Liver (tissue), 9 donors: ENCODE data around the gene TSHZ2. TPM values are rescaled to one million over a fixed set of nuclear protein-coding genes. Genes with fewer than 3 reads are reported as not detected.

ENCODE experiments used
- DNase-seq: peaks from one replicate; pipeline ENCODE4 v3.0.0-alpha.2; 2017; ENCODE audit warnings: low spot score
- H3K27ac ChIP-seq, 2 donors: one replicate each; pipeline ENCODE4 v1.7.0; 2013; ENCODE audit warnings: inconsistent platforms in 2 of 2, low read length in 2 of 2, control low read depth in 1 of 2, low read depth in 1 of 2, mild to moderate bottlenecking in 1 of 2
- H3K27me3 ChIP-seq, 4 donors: one replicate each; pipeline versions ENCODE4 v1.6.1 to v1.7.0; 2013; ENCODE audit warnings: low read length in 3 of 4, inconsistent platforms in 1 of 4, mild to moderate bottlenecking in 1 of 4, moderate library complexity in 1 of 4; ENCODE audit not compliant: control insufficient read depth in 4 of 4, insufficient read depth in 4 of 4
- H3K36me3 ChIP-seq, 4 donors: one replicate each; pipeline versions ENCODE4 v1.6.1 to v1.7.0; 2013; ENCODE audit warnings: low read length in 3 of 4, mild to moderate bottlenecking in 3 of 4, low read depth in 1 of 4, moderate library complexity in 1 of 4; ENCODE audit not compliant: control insufficient read depth in 4 of 4, insufficient read depth in 3 of 4
- H3K4me1 ChIP-seq, 4 donors: one replicate each; pipeline versions ENCODE4 v1.6.1 to v1.7.0; 2013; ENCODE audit warnings: low read length in 3 of 4, mild to moderate bottlenecking in 3 of 4, moderate library complexity in 1 of 4; ENCODE audit not compliant: control insufficient read depth in 4 of 4, insufficient read depth in 4 of 4
- H3K4me3 ChIP-seq, 3 donors: one replicate each; pipeline versions ENCODE4 v1.6.1 to v1.7.0; 2013; ENCODE audit warnings: low read length in 3 of 3, control low read depth in 1 of 3, low read depth in 1 of 3, mild to moderate bottlenecking in 1 of 3
- H3K9ac ChIP-seq, 2 donors: one replicate each; pipeline ENCODE4 v1.7.0; 2013; ENCODE audit warnings: low read length in 2 of 2, mild to moderate bottlenecking in 2 of 2, moderate library complexity in 2 of 2, control low read depth in 1 of 2, low read depth in 1 of 2
- H3K9me3 ChIP-seq, 4 donors: one replicate each; pipeline versions ENCODE4 v1.6.1 to v1.7.0; 2013; ENCODE audit warnings: low read length in 3 of 4; ENCODE audit not compliant: control insufficient read depth in 4 of 4
- ATF3 ChIP-seq: IDR thresholded peaks from 2 replicates; pipeline ENCODE4 v1.6.1; 2016; ENCODE audit warnings: antibody characterized with exemption
- CTCF ChIP-seq: fragments of 150-350 bp; IDR thresholded peaks from 2 replicates; pipeline ENCODE4 v1.5.1; 2017; ENCODE audit warnings: improper control_type of control experiment, low read depth, low read length; ENCODE audit not compliant: missing input control
- EGR1 ChIP-seq, 2 donors: IDR thresholded peaks; 2 replicates each; pipeline ENCODE4 v1.6.1; 2016 to 2018; ENCODE audit warnings: antibody characterized with exemption in 2 of 2, low read depth in 2 of 2
- FOXA1 ChIP-seq: IDR thresholded peaks from 2 replicates; pipeline ENCODE4 v1.6.1; 2016; ENCODE audit warnings: antibody characterized with exemption
- FOXA2 ChIP-seq: IDR thresholded peaks from 2 replicates; pipeline ENCODE4 v1.6.1; 2016; ENCODE audit warnings: antibody characterized with exemption
- GABPA ChIP-seq, 2 donors: IDR thresholded peaks in 1 of 2; conservative IDR thresholded peaks in 1 of 2; 2 replicates each; pipeline ENCODE4 v1.6.1; 2016; ENCODE audit warnings: antibody characterized with exemption in 2 of 2, mild to moderate bottlenecking in 1 of 2, moderate library complexity in 1 of 2
- HNF4A ChIP-seq, 2 donors: conservative IDR thresholded peaks; 2 replicates each; pipeline ENCODE4 v1.6.1; 2016; ENCODE audit warnings: antibody characterized with exemption in 2 of 2, mild to moderate bottlenecking in 2 of 2
- HNF4G ChIP-seq: IDR thresholded peaks from 2 replicates; pipeline ENCODE4 v1.6.1; 2016; ENCODE audit warnings: antibody characterized with exemption
- JUND ChIP-seq, 2 donors: IDR thresholded peaks; 2 replicates each; pipeline ENCODE4 v1.6.1; 2016; ENCODE audit warnings: antibody characterized with exemption in 2 of 2
- NR2F2 ChIP-seq: IDR thresholded peaks from 2 replicates; pipeline ENCODE4 v1.6.1; 2016; ENCODE audit warnings: antibody characterized with exemption
- RAD21 ChIP-seq, 2 donors: IDR thresholded peaks; 2 replicates each; pipeline ENCODE4 v1.6.1; 2016; ENCODE audit warnings: antibody characterized with exemption in 2 of 2, mild to moderate bottlenecking in 2 of 2
- REST ChIP-seq: IDR thresholded peaks from 2 replicates; pipeline ENCODE4 v1.6.1; 2016; ENCODE audit warnings: antibody characterized with exemption, mild to moderate bottlenecking
- RXRA ChIP-seq, 2 donors: IDR thresholded peaks; 2 replicates each; pipeline ENCODE4 v1.6.1; 2017 to 2018; ENCODE audit warnings: antibody characterized with exemption in 2 of 2, mild to moderate bottlenecking in 1 of 2
- SP1 ChIP-seq: IDR thresholded peaks from 2 replicates; pipeline ENCODE4 v1.6.1; 2018; ENCODE audit warnings: antibody characterized with exemption, mild to moderate bottlenecking
- TAF1 ChIP-seq: conservative IDR thresholded peaks from 2 replicates; pipeline ENCODE4 v1.6.1; 2016; ENCODE audit warnings: antibody characterized with exemption, mild to moderate bottlenecking
- YY1 ChIP-seq: IDR thresholded peaks from 2 replicates; pipeline ENCODE4 v1.6.1; 2016; ENCODE audit warnings: antibody characterized with exemption, mild to moderate bottlenecking
- ZBTB33 ChIP-seq: IDR thresholded peaks from 2 replicates; pipeline ENCODE4 v1.6.1; 2016; ENCODE audit warnings: antibody characterized with exemption
- WGBS: extraction: QIAGEN DNeasy Blood & Tissue Kit; methylation state at CpG from one replicate; pipeline ENCODE4 v1.1.7; 2013; 5-methylcytosine and 5-hydroxymethylcytosine counted together
- polyA plus RNA-seq, 2 donors: library from polyadenylated mRNA; stranded (reverse) in 1 of 2; unstranded in 1 of 2; fragments of 200-250 nt in 1 of 2; fragments of >200 nt in 1 of 2; fragmentation: Nextera tagmentation in 1 of 2; extraction: Ambion mirVana in 1 of 2; gene quantifications; one replicate each; pipeline versions ENCODE4 v1.2.1 to v1.2.3, GENCODE V29; 2013 to 2015
- total RNA-seq, 2 donors: library from RNA; depleted of rRNA; stranded (reverse); fragments of >200 nt; gene quantifications; one replicate each; pipeline ENCODE4 v1.2.3, GENCODE V29; 2014
- donor health status: healthy.
- donor health status: healthy.
- donor health status: healthy.
- donor health status: healthy.
- donor health status: healthy.

The TSHZ2 gene
- total and polyA plus RNA-seq, 4 donors = 2.9 to 11.3 (median 7.8) TPM

GRCh38 chr20:52962183-52962582 lies 10.0 kb upstream of the TSHZ2 start:
- TF ChIP-seq CTCF (no peak), FOXA1 (no peak), GABPA (IDR thresholded peaks at IDR 0.05 in 1 of 2, conservative IDR thresholded peaks at IDR 0.05 in 1 of 2) (no peak), HNF4G (no peak), REST (no peak), RXRA (IDR thresholded peaks at IDR 0.05) (no peak), YY1 (no peak), JUND (IDR thresholded peaks at IDR 0.05) (no peak), TAF1 (no peak), RAD21 (IDR thresholded peaks at IDR 0.05) (no peak), HNF4A (conservative IDR thresholded peaks at IDR 0.05) (no peak), EGR1 (IDR thresholded peaks at IDR 0.05; ENCODE audit: low read depth in 2 of 2) (no peak), NR2F2 (no peak), SP1 (no peak), FOXA2 (no peak), ATF3 (no peak)

GRCh38 chr20:52963131-52963530 lies 9.0 kb upstream of the TSHZ2 start:
- no peak for TF ChIP-seq EGR1 (IDR thresholded peaks at IDR 0.05; ENCODE audit: low read depth in 2 of 2)
- no peak for TF ChIP-seq RXRA (IDR thresholded peaks at IDR 0.05)
- no peak for TF ChIP-seq ZBTB33
- no peak for TF ChIP-seq RAD21 (IDR thresholded peaks at IDR 0.05)
- no peak for TF ChIP-seq SP1
- no peak for TF ChIP-seq JUND (IDR thresholded peaks at IDR 0.05)
- no peak for TF ChIP-seq HNF4G
- TF ChIP-seq HNF4A (conservative IDR thresholded peaks at IDR 0.05) = no peak
- TF ChIP-seq NR2F2 = no peak
- TF ChIP-seq YY1 = no peak
- no peak for TF ChIP-seq CTCF
- TF ChIP-seq FOXA1 = no peak
- Histone ChIP-seq H3K4me3 (no peak overlapping the region), H3K27ac (no peak overlapping the region), H3K4me1 (peaks cover 0 to 8% (median 0%) of the 10 kb centered on the region in 4 donors), H3K9me3 (no peaks in the 10 kb centered on the region), H3K36me3 (no peaks in the 10 kb centered on the region), H3K9ac (no peak overlapping the region), H3K27me3 (no peaks in the 10 kb centered on the region)
- DNase-seq = no peak
- WGBS = 80% methylated on average over 3 of the region's 3 CpGs

More at GRCh38 chr20:52962183-52962582, 10.0 kb upstream of the TSHZ2 start:
- Histone ChIP-seq H3K4me3 (no peak overlapping the region), H3K27me3 (no peaks in the 10 kb centered on the region), H3K27ac (no peak overlapping the region), H3K4me1 (peaks cover 0 to 8% (median 0%) of the 10 kb centered on the region in 4 donors), H3K9ac (no peak overlapping the region), H3K36me3 (no peaks in the 10 kb centered on the region), H3K9me3 (no peaks in the 10 kb centered on the region)
- no peak for DNase-seq
- WGBS = 74% methylated on average over 1 of the region's 1 CpG
